Central memory CD4-positive, alpha-beta T cell (primary cell): ENCODE results near the gene SLC20A1.
"Not testable (repeated sequence)": the region's sequence is repeated elsewhere in the genome, so short reads cannot be mapped to it uniquely, and the experiment has no call there.

Source experiments
- DNase-seq: peaks from one replicate; pipeline ENCODE4 v3.0.0; 2022
- total RNA-seq, 3 experiments: gene quantifications; one replicate each; lab custom pipeline; 2026; lab: John Stamatoyannopoulos, UW

The SLC20A1 gene
- total RNA-seq, result 125 to 420 (median 149) reads per million in 3 experiments

- DNase-seq, result peak; percentile 99
These were observed at the start of gene SLC20A1 for GRCh38 chr2:112645310-112646101. Gene SLC20A1 (plus strand): TSS chr2:112645939. CDS start chr2:112646829, 890 bp downstream.

- no peak for DNase-seq
These were observed 48.0 kb upstream of the SLC20A1 start for GRCh38 chr2:112597537-112598322.

- DNase-seq, result no peak
These were observed 45.1 kb upstream of the SLC20A1 start for GRCh38 chr2:112600634-112601033.

GRCh38 chr2:112601754-112602153 is 44.0 kb upstream of the SLC20A1 start:
- DNase-seq, result no peak

GRCh38 chr2:112602917-112603316 is 42.8 kb upstream of the SLC20A1 start:
- no peak for DNase-seq

- no peak for DNase-seq
These were observed 42.0 kb upstream of the SLC20A1 start for GRCh38 chr2:112603731-112604130.

- DNase-seq, result no peak
These were observed 40.8 kb upstream of the SLC20A1 start for GRCh38 chr2:112604952-112605351.

GRCh38 chr2:112605926-112606325 is 39.8 kb upstream of the SLC20A1 start:
- DNase-seq, result no peak

- no peak for DNase-seq
These were observed 39.2 kb upstream of the SLC20A1 start for GRCh38 chr2:112606547-112606946.

GRCh38 chr2:112607680-112608438 is 37.9 kb upstream of the SLC20A1 start:
- no peak for DNase-seq

- not testable (repeated sequence) for DNase-seq
These were observed 36.4 kb upstream of the SLC20A1 start for GRCh38 chr2:112609320-112609719.

- not testable (repeated sequence) for DNase-seq
These were observed 33.5 kb upstream of the SLC20A1 start for GRCh38 chr2:112612283-112612682.

GRCh38 chr2:112614201-112614840 is 31.4 kb upstream of the SLC20A1 start:
- DNase-seq, result no peak

GRCh38 chr2:112615051-112615450 is 30.7 kb upstream of the SLC20A1 start:
- DNase-seq, result no peak

GRCh38 chr2:112615798-112616197 is 29.9 kb upstream of the SLC20A1 start:
- not testable (repeated sequence) for DNase-seq

GRCh38 chr2:112618383-112618782 is 27.4 kb upstream of the SLC20A1 start:
- DNase-seq, result no peak

GRCh38 chr2:112621790-112622527 is 23.8 kb upstream of the SLC20A1 start:
- no peak for DNase-seq

- no peak for DNase-seq
These were observed 23.2 kb upstream of the SLC20A1 start for GRCh38 chr2:112622528-112622849.

GRCh38 chr2:112623913-112624777 is 21.6 kb upstream of the SLC20A1 start:
- peak; percentile 56 for DNase-seq

- no peak for DNase-seq
These were observed 20.1 kb upstream of the SLC20A1 start for GRCh38 chr2:112625474-112626114.
